HepG2 (cell line): ENCODE results near the gene B4GALT7. TPM values are rescaled to one million over a fixed set of nuclear protein-coding genes. Genes with fewer than 3 reads are reported as not detected.
A peak's percentile ranks its signal among the peaks of the same experiment; 100 is the strongest.

Source experiments
- DPF2 ChIP-seq: sonication (generic); formaldehyde crosslinking; IDR thresholded peaks from 2 replicates; pipeline ENCODE4 v1.4.0; 2020; ENCODE audit warnings: mild to moderate bottlenecking, low read depth, missing genetic modification reagents, borderline replicate concordance
- DRAP1 ChIP-seq: IDR thresholded peaks from 2 replicates; pipeline ENCODE4 v1.6.1; 2016; ENCODE audit warnings: missing genetic modification reagents, missing compliant biosample characterization
- GLI4 ChIP-seq: sonication (generic); formaldehyde crosslinking; IDR thresholded peaks from 2 replicates; pipeline ENCODE4 v1.5.1; 2020; ENCODE audit warnings: missing genetic modification reagents, mild to moderate bottlenecking, moderate library complexity, borderline replicate concordance
- MAF1 ChIP-seq: sonication (generic); formaldehyde crosslinking; IDR thresholded peaks from 2 replicates; pipeline ENCODE4 v1.5.0; 2020; ENCODE audit warnings: missing genetic modification reagents, borderline replicate concordance
- NR2F6 ChIP-seq, 2 experiments: IDR thresholded peaks; 2 replicates each; pipeline ENCODE4 v1.6.1; 2016; ENCODE audit warnings: antibody characterized with exemption in 1 of 2, mild to moderate bottlenecking in 1 of 2
- PAF1 ChIP-seq: IDR thresholded peaks from 2 replicates; pipeline ENCODE4 v1.6.1; 2016; ENCODE audit warnings: missing genetic modification reagents, missing compliant biosample characterization
- PBX2 ChIP-seq: IDR thresholded peaks from 2 replicates; pipeline ENCODE4 v1.6.1; 2016; ENCODE audit warnings: control low read depth
- PRPF4 ChIP-seq: fragments of 200-400 bp; formaldehyde crosslinking; IDR thresholded peaks from 2 replicates; pipeline ENCODE4 v1.6.1; 2016; ENCODE audit warnings: low read length, low read depth; ENCODE audit not compliant: poor library complexity, severe bottlenecking
- SP1 ChIP-seq, 2 experiments: fragments of 450-650 bp in 1 of 2; sonication (generic) in 1 of 2; formaldehyde crosslinking in 1 of 2; IDR thresholded peaks; 2 replicates each; pipeline versions ENCODE4 v1.4.0 to v1.6.1; 2016 to 2020; ENCODE audit warnings: missing genetic modification reagents in 1 of 2
- SSRP1 ChIP-seq: IDR thresholded peaks from 2 replicates; pipeline ENCODE4 v1.6.1; 2016; ENCODE audit warnings: control low read depth
- XBP1 ChIP-seq: sonication (generic); formaldehyde crosslinking; IDR thresholded peaks from 2 replicates; pipeline ENCODE4 v1.5.0; 2020; ENCODE audit warnings: missing genetic modification reagents
- ZBTB25 ChIP-seq: IDR thresholded peaks from 2 replicates; pipeline ENCODE4 v1.6.1; 2018; ENCODE audit warnings: missing genetic modification reagents
- ZBTB44 ChIP-seq: sonication (generic); formaldehyde crosslinking; IDR thresholded peaks from 2 replicates; pipeline ENCODE4 v1.4.0; 2020; ENCODE audit warnings: missing genetic modification reagents
- ZMYM4 ChIP-seq: sonication (generic); formaldehyde crosslinking; IDR thresholded peaks from 2 replicates; pipeline ENCODE4 v1.8.1; 2023; ENCODE audit warnings: mild to moderate bottlenecking, missing genetic modification reagents
- ZNF441 ChIP-seq: sonication (generic); formaldehyde crosslinking; IDR thresholded peaks from 2 replicates; pipeline ENCODE4 v1.7.0; 2021; ENCODE audit warnings: missing genetic modification reagents, borderline replicate concordance
- ZNF451 ChIP-seq: sonication (generic); formaldehyde crosslinking; IDR thresholded peaks from 2 replicates; pipeline ENCODE4 v1.5.0; 2020; ENCODE audit warnings: mild to moderate bottlenecking, missing genetic modification reagents
- ZNF629 ChIP-seq: sonication (generic); formaldehyde crosslinking; conservative IDR thresholded peaks from 2 replicates; pipeline ENCODE4 v1.5.0; 2020; ENCODE audit warnings: missing genetic modification reagents
- ZNF749 ChIP-seq: sonication (generic); formaldehyde crosslinking; IDR thresholded peaks from 2 replicates; pipeline ENCODE4 v1.8.0; 2022; ENCODE audit warnings: mild to moderate bottlenecking, missing genetic modification reagents, moderate library complexity, borderline replicate concordance
- polyA plus RNA-seq, 8 experiments: library from polyadenylated mRNA; depleted of rRNA in 3 of 8; stranded (reverse) in 7 of 8; unstranded in 1 of 8; fragments of >200 nt; fragmentation: Illumina TruSeq in 4 of 8; extraction: Trizol in 4 of 8; gene quantifications; 2 replicates each; pipeline versions ENCODE4 v1.2.1 to v1.2.3, GENCODE V29; 2011 to 2016; ENCODE audit warnings: low read depth in 4 of 8, missing spikeins in 1 of 8, mixed read lengths in 1 of 8; ENCODE audit not compliant: insufficient read depth in 1 of 8
- total RNA-seq, 5 experiments: library from RNA; depleted of rRNA; stranded (reverse); fragments of >200 nt; fragmentation: Illumina TruSeq; extraction: Trizol; gene quantifications; 2 replicates each; pipeline ENCODE4 v1.2.3, GENCODE V29; 2016; ENCODE audit warnings: low read depth in 1 of 5
- TF ChIP-seq, protein P1 (sequence below): IDR thresholded peaks from 2 replicates; pipeline ENCODE4 v1.6.1; 2016; ENCODE audit warnings: low read depth, control low read depth
- TF ChIP-seq, protein P2 (sequence below): sonication (generic); formaldehyde crosslinking; conservative IDR thresholded peaks from 2 replicates; pipeline ENCODE4 v1.4.0; 2020; ENCODE audit warnings: missing genetic modification reagents

Gene B4GALT7
- total and polyA plus RNA-seq, 2 of the 13 experiments (the other 11 are each of a cell fraction or from before 2014, with no cell fraction given) = 16.4 to 20.5 TPM

- TF ChIP-seq DRAP1 = no peak
- peak; percentile 86; the same call in 1 of the 2 replicates for TF ChIP-seq ZBTB25 (CRISPR knock-in tag)
- no peak; the same call in 1 of the 2 replicates for TF ChIP-seq ZNF451 (CRISPR knock-in tag)
- TF ChIP-seq SSRP1 = no peak
- TF ChIP-seq ZMYM4 (CRISPR knock-in tag) = 0 out of 2 replicates have a peak, but pooled peaks have one; percentile 39
- TF ChIP-seq SP1 (IDR thresholded peaks at IDR 0.05) = no peak
- TF ChIP-seq SP1 (CRISPR knock-in tag; IDR thresholded peaks at IDR 0.05) = peak; percentile 96
- TF ChIP-seq, protein P1, sequence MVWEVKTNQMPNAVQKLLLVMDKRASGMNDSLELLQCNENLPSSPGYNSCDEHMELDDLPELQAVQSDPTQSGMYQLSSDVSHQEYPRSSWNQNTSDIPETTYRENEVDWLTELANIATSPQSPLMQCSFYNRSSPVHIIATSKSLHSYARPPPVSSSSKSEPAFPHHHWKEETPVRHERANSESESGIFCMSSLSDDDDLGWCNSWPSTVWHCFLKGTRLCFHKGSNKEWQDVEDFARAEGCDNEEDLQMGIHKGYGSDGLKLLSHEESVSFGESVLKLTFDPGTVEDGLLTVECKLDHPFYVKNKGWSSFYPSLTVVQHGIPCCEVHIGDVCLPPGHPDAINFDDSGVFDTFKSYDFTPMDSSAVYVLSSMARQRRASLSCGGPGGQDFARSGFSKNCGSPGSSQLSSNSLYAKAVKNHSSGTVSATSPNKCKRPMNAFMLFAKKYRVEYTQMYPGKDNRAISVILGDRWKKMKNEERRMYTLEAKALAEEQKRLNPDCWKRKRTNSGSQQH (CRISPR knock-in tag) = no peak
- TF ChIP-seq, protein P2, sequence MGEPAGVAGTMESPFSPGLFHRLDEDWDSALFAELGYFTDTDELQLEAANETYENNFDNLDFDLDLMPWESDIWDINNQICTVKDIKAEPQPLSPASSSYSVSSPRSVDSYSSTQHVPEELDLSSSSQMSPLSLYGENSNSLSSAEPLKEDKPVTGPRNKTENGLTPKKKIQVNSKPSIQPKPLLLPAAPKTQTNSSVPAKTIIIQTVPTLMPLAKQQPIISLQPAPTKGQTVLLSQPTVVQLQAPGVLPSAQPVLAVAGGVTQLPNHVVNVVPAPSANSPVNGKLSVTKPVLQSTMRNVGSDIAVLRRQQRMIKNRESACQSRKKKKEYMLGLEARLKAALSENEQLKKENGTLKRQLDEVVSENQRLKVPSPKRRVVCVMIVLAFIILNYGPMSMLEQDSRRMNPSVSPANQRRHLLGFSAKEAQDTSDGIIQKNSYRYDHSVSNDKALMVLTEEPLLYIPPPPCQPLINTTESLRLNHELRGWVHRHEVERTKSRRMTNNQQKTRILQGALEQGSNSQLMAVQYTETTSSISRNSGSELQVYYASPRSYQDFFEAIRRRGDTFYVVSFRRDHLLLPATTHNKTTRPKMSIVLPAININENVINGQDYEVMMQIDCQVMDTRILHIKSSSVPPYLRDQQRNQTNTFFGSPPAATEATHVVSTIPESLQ (CRISPR knock-in tag) = 0 out of 2 replicates have a peak, but pooled peaks have one; percentile 44
- no peak for TF ChIP-seq XBP1 (CRISPR knock-in tag)
- no peak for TF ChIP-seq GLI4 (CRISPR knock-in tag)
- no peak for TF ChIP-seq DPF2
- TF ChIP-seq PAF1 (CRISPR knock-in tag) = no peak
- no peak for TF ChIP-seq PRPF4
- no peak for TF ChIP-seq PBX2
- TF ChIP-seq NR2F6 (IDR thresholded peaks at IDR 0.05) = no peak
- no peak for TF ChIP-seq NR2F6 (CRISPR knock-in tag; IDR thresholded peaks at IDR 0.05)
- TF ChIP-seq MAF1 (CRISPR knock-in tag) = no peak; the same call in 1 of the 2 replicates
- TF ChIP-seq ZNF749 (CRISPR knock-in tag) = no peak
- TF ChIP-seq ZBTB44 (CRISPR knock-in tag) = no peak; the same call in 1 of the 2 replicates
- TF ChIP-seq ZNF441 = peak; percentile 29; the same call in 1 of the 2 replicates
- no peak for TF ChIP-seq ZNF629 (CRISPR knock-in tag)
These were observed at the start of gene B4GALT7 (continued) for GRCh38 chr5:177599731-177600507.
